Body of pancreas (tissue), 4 donors: ENCODE results near the gene ULBP3.

Experiments
- POLR2A ChIP-seq, 3 donors: fragments of 450-650 bp; IDR thresholded peaks; one replicate each; pipeline ENCODE4 v1.6.1; 2016; ENCODE audit warnings: antibody characterized with exemption in 3 of 3, mild to moderate bottlenecking in 2 of 3
- TF ChIP-seq, protein P1 (sequence below), 7 experiments: fragments of 450-650 bp in 4 of 7; fragments of 200-600 bp in 3 of 7; sonication (generic) in 3 of 7; IDR thresholded peaks; one replicate each; pipeline ENCODE4 v1.5.1; 2016 to 2019; ENCODE audit warnings: antibody characterized with exemption in 7 of 7

DNA sequence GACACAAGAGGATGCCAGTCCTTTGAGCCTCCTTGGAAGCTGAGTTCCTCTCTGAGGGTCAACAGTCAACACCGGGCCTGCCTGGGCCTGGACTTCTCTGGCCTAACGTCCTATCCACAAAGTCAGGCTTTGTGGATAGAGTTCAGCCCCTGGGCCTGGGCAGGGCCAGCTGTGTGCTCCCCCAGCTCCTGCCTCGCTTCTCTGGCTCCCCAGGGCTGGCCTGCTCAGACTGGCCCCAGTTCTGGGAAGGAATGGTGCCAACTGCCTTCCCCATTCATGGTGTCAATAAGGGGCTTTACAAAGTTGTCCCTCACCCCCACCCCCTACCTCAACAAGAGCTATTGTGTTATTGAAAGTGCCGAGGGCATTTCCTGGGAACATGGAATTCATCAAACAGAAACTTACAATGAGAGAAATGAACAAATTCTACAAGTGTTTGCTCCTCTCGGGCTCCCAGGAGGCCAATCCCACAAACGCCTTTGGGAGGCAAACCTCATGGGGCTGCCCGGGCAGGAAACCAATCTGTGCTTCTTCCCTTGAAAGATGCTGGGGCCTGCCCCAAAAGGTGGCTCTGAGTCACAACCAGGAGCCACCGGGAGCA is 47.4 kb upstream of the ULBP3 start:
- TF ChIP-seq, protein P1, sequence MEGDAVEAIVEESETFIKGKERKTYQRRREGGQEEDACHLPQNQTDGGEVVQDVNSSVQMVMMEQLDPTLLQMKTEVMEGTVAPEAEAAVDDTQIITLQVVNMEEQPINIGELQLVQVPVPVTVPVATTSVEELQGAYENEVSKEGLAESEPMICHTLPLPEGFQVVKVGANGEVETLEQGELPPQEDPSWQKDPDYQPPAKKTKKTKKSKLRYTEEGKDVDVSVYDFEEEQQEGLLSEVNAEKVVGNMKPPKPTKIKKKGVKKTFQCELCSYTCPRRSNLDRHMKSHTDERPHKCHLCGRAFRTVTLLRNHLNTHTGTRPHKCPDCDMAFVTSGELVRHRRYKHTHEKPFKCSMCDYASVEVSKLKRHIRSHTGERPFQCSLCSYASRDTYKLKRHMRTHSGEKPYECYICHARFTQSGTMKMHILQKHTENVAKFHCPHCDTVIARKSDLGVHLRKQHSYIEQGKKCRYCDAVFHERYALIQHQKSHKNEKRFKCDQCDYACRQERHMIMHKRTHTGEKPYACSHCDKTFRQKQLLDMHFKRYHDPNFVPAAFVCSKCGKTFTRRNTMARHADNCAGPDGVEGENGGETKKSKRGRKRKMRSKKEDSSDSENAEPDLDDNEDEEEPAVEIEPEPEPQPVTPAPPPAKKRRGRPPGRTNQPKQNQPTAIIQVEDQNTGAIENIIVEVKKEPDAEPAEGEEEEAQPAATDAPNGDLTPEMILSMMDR (IDR thresholded peaks at IDR 0.05) = no peak
- TF ChIP-seq POLR2A (IDR thresholded peaks at IDR 0.05) = no peak
